Activated CD4-positive, alpha-beta T cell treated with anti-CD3 and anti-CD28 coated beads, Interleukin-2, amount 10 ng/mL, durations not matched to agents 7 days and 5 days (primary cell): ENCODE results near the gene EFHC1. TPM values are rescaled to one million over a fixed set of nuclear protein-coding genes. Genes with fewer than 3 reads are reported as not detected.

Experiments used
- CTCF ChIA-PET: fragments of 350-600 bp; sonication (Branson Sonifier 250); formaldehyde crosslinking; loops from one replicate; lab custom pipeline; 2021; ENCODE audit warnings: antibody characterized with exemption; lab: Charles Lee
- POLR2A ChIA-PET: fragments of 350-600 bp; sonication (Branson Sonifier 250); formaldehyde crosslinking; loops from one replicate; lab custom pipeline; 2021; ENCODE audit warnings: antibody characterized with exemption; lab: Charles Lee
- DNase-seq: peaks from one replicate; pipeline ENCODE4 v3.0.0-alpha.2; 2020
- H3K27ac Mint-ChIP-seq: one replicate; pipeline ENCODE4 v1.8.0; 2021; ENCODE audit warnings: mild to moderate bottlenecking, moderate library complexity, mixed read lengths
- H3K27me3 Mint-ChIP-seq: one replicate; pipeline ENCODE4 v1.8.0; 2021; ENCODE audit warnings: mixed read lengths
- H3K36me3 Mint-ChIP-seq: one replicate; pipeline ENCODE4 v1.8.0; 2021; ENCODE audit warnings: low read depth, mixed read lengths
- H3K4me1 Mint-ChIP-seq: one replicate; pipeline ENCODE4 v1.8.0; 2021; ENCODE audit warnings: mixed read lengths
- H3K4me3 Mint-ChIP-seq: one replicate; pipeline ENCODE4 v1.8.0; 2021; ENCODE audit warnings: mild to moderate bottlenecking, moderate library complexity, mixed read lengths
- H3K9me3 Mint-ChIP-seq: one replicate; pipeline ENCODE4 v1.8.0; 2021; ENCODE audit warnings: mixed read lengths
- total RNA-seq, 2 experiments: library from RNA; stranded (reverse); gene quantifications; one replicate each; pipeline ENCODE4 v1.2.3, GENCODE V29; 2021

The EFHC1 gene
- total RNA-seq, 2 experiments from 2014 or later, result 2.3 to 3.6 TPM

DNA sequence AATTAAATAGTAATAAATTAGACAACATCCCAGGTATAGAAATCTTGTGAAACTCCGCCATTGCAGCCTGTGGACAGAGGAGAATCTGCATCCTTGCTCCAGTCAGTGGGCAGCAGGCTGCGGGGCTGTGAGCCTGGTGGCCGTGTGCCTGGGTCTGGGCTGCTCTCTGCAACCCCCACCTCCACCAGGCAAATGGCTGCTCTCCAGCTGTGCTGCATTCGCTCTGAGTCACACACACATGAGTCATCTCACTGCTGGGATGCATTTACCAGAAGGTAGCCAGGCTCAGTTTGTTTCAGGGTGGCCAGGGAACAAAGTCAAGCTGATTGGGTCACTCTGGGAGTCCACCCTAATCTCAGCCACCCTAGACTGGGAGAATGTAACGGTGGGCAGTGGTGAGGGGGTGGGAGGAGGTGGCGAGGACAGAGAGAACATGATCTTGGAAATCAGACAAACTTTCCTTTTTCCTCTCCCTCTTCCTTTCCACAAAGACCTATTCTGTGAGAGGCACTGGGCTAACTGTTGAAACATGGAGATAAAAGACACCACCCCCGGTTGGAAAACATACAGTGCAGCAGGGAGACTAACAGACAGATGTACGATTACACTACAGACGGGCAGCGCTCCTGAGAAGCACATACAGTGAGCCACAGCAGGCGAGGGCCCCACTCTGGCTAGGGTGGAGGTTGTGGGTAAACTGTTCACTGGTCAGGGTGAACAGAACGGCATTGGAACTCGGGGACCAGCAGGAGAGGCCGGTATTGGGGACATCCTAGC, 97.5 kb downstream of the EFHC1 start:
- H3K9me3 Mint-ChIP-seq, result no peaks in the 10 kb centered on the region
- ChIA-PET CTCF (interaction anchor here (1.5 kb wide), 1 partner anchor 9 kb away, joined by 3 read pairs; no protein-coding TSS in a partner anchor), POLR2A (no interaction called here)
- peaks cover 12% of the 10 kb centered on the region for H3K4me1 Mint-ChIP-seq
- no peak overlapping the region for H3K27ac Mint-ChIP-seq
- H3K36me3 Mint-ChIP-seq, result peaks cover 11% of the 10 kb centered on the region
- H3K4me3 Mint-ChIP-seq, result no peak overlapping the region
- no peaks in the 10 kb centered on the region for H3K27me3 Mint-ChIP-seq
- DNase-seq, result no peak

DNA sequence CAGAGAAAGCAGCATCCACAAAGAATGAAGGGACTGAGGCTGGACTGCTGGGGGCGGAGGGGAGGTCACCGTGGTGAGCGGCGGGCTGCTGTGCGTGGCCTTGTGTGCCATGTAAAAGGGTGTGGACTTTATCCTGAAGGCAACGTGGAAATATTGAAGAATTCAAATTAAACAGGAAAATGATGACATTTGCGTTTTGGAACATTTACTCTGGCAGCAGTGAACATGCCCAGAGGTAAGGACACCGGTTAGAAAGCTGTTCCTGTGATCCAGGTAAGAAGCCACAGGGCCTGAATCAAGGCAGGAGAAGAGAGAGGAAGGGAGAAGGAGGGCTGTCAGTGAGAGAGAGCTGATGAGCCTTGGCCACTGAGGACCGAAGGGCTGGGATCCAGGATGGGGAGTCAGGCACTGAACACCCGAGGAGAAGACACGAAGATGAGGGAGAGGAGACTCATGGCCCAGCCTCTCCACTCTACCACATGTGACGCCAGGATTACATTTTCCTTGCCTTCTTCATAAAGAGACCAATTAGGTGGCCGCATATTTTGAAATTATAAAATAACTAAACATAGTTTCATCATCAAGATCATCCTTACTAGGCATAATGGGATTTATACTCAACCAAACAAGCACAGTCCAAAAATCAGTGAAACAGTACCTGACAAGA, 98.3 kb downstream of the EFHC1 start:
- Mint-ChIP-seq H3K36me3 (peaks cover 11% of the 10 kb centered on the region), H3K27me3 (no peaks in the 10 kb centered on the region), H3K9me3 (no peaks in the 10 kb centered on the region), H3K4me3 (no peak overlapping the region), H3K27ac (no peak overlapping the region), H3K4me1 (peaks cover 12% of the 10 kb centered on the region)
- CTCF ChIA-PET, result no interaction called here
- no peak for DNase-seq
- POLR2A ChIA-PET, result no interaction called here

DNA sequence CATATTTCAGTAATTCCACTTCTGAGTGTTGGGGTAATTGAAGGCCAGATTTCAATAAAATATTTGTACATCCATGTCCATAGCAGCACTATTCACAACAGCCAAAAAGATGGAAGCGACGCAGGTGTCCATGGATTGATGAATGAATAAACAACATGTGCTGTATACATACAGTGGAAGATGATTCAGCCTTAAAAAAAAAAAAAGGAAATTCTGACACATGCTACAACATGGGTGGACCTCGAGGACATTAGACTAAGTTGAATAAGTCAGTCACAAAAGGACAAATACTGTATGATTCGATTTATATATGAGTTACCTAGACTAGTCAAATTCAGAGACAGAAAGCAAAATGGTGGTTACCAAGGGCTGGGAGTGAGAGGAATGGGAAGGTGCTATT, 99.5 kb downstream of the EFHC1 start:
- Mint-ChIP-seq H3K9me3 (no peaks in the 10 kb centered on the region), H3K27ac (no peak overlapping the region), H3K4me3 (no peak overlapping the region), H3K36me3 (peaks cover 7% of the 10 kb centered on the region), H3K27me3 (no peaks in the 10 kb centered on the region), H3K4me1 (peaks cover 12% of the 10 kb centered on the region)
- DNase-seq, result no peak
- CTCF ChIA-PET, result no interaction called here
- POLR2A ChIA-PET, result no interaction called here

GRCh38 chr6:52522151-52522626, 102.0 kb downstream of the EFHC1 start:
- peaks cover 4% of the 10 kb centered on the region for H3K4me1 Mint-ChIP-seq
- H3K9me3 Mint-ChIP-seq, result no peaks in the 10 kb centered on the region
- H3K4me3 Mint-ChIP-seq, result no peak overlapping the region
- ChIA-PET CTCF (no interaction called here), POLR2A (no interaction called here)
- peaks cover 2% of the 10 kb centered on the region for H3K36me3 Mint-ChIP-seq
- H3K27ac Mint-ChIP-seq, result no peak overlapping the region
- no peak for DNase-seq
- no peaks in the 10 kb centered on the region for H3K27me3 Mint-ChIP-seq

DNA sequence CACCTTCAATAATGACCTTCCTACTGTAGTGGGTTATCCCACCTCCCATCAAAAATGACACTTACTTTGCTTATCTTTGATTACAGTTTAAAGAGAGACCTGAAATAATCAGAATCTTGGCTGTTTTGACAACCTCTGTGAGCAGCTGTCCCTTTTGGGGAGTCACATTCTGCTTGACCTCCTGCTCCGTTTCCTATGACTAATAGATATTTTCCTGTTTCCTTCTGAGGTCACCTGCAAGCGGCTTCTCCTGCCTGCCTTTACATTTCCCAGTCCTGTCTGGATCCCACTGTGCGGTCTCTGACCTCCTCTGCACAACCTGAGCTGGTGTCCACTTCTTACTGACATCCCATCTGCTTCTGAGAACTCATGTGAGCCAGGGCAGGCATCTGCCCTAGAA, 102.5 kb downstream of the EFHC1 start:
- Mint-ChIP-seq H3K27ac (no peak overlapping the region), H3K4me1 (peaks cover 3% of the 10 kb centered on the region), H3K36me3 (peaks cover 2% of the 10 kb centered on the region), H3K9me3 (no peaks in the 10 kb centered on the region), H3K4me3 (no peak overlapping the region), H3K27me3 (no peaks in the 10 kb centered on the region)
- CTCF ChIA-PET, result no interaction called here
- no peak for DNase-seq
- POLR2A ChIA-PET, result no interaction called here

- Mint-ChIP-seq H3K36me3 (peaks cover 2% of the 10 kb centered on the region), H3K9me3 (no peaks in the 10 kb centered on the region), H3K4me1 (no peaks in the 10 kb centered on the region), H3K27ac (no peak overlapping the region), H3K4me3 (no peak overlapping the region), H3K27me3 (no peaks in the 10 kb centered on the region)
- POLR2A ChIA-PET, result no interaction called here
- CTCF ChIA-PET, result interaction anchor here (1.1 to 2.4 kb wide), 2 partner anchors 10 to 12 kb away, joined by 4 to 11 read pairs; no protein-coding TSS in a partner anchor
- no peak for DNase-seq
These were observed 103.4 kb downstream of the EFHC1 start for GRCh38 chr6:52523378-52524142.

DNA sequence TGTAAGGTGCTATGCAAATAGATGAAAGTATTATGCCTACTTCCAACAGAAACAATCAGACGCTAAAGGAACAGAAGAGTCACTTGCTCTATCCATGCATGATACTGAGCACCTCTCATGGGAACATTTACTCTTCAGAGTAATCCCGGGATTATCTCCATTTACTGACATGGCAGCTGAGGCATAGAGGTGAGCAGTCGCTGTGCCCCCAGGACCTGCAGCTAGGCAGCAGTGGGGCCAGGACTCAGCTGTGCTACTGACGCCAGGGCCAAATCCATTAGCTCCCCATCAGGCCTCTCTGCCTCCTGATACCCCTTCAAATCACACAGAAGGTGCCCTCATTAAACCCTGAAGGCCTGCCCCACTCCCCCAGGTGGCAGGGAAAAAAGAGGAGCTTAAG, 104.8 kb downstream of the EFHC1 start:
- Mint-ChIP-seq H3K4me3 (no peak overlapping the region), H3K27ac (no peak overlapping the region), H3K36me3 (no peaks in the 10 kb centered on the region), H3K9me3 (no peaks in the 10 kb centered on the region), H3K4me1 (no peaks in the 10 kb centered on the region), H3K27me3 (no peaks in the 10 kb centered on the region)
- POLR2A ChIA-PET, result no interaction called here
- DNase-seq, result no peak
- CTCF ChIA-PET, result interaction anchor here (2.4 kb wide), 1 partner anchor 11 kb away, joined by 11 read pairs; no protein-coding TSS in a partner anchor

- H3K4me3 Mint-ChIP-seq, result no peak overlapping the region
- POLR2A ChIA-PET, result no interaction called here
These were observed 106.5 kb downstream of the EFHC1 start for GRCh38 chr6:52526634-52527033.

GRCh38 chr6:52527436-52527835, 107.3 kb downstream of the EFHC1 start:
- no peak overlapping the region for H3K27ac Mint-ChIP-seq
- H3K4me3 Mint-ChIP-seq, result no peak overlapping the region
- no peaks in the 10 kb centered on the region for H3K4me1 Mint-ChIP-seq
- no peaks in the 10 kb centered on the region for H3K36me3 Mint-ChIP-seq
- H3K27me3 Mint-ChIP-seq, result no peaks in the 10 kb centered on the region
- CTCF ChIA-PET, result interaction anchor here (0.5 to 1.0 kb wide), 2 partner anchors 10 to 34 kb away, joined by 3 read pairs; no protein-coding TSS in a partner anchor
- no peak for DNase-seq
- POLR2A ChIA-PET, result no interaction called here
- no peaks in the 10 kb centered on the region for H3K9me3 Mint-ChIP-seq

More at GRCh38 chr6:52526634-52527033, 106.5 kb downstream of the EFHC1 start:
- H3K27ac Mint-ChIP-seq, result no peak overlapping the region
- no peak for DNase-seq
- CTCF ChIA-PET, result interaction anchor here (0.7 to 1.4 kb wide), 3 partner anchors 9 to 61 kb away, joined by 3 read pairs; no protein-coding TSS in a partner anchor
- no peaks in the 10 kb centered on the region for H3K9me3 Mint-ChIP-seq
- H3K36me3 Mint-ChIP-seq, result no peaks in the 10 kb centered on the region
- no peaks in the 10 kb centered on the region for H3K4me1 Mint-ChIP-seq
- H3K27me3 Mint-ChIP-seq, result no peaks in the 10 kb centered on the region

DNA sequence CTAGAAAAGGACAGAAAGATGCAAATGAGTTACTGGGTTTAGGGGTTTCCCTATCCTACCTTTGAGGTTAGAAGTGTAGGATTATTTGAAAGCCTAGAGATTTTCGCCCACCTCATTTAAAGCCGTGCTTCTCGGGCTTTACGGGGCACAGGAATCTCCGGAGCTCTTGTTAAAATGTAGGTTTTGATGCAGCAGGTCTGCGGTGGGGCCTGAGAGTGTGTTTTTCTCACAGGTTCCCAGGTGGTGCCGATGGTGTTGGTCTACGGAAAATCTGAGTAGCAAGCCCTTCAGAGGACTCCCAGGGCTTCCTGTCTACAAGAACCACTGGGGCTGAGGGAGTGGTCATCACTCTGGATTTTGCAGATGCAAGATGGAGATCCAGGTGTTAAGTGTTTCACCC, 109.2 kb downstream of the EFHC1 start:
- no peak overlapping the region for H3K27ac Mint-ChIP-seq
- no peak overlapping the region for H3K4me3 Mint-ChIP-seq
- CTCF ChIA-PET, result no interaction called here
- H3K36me3 Mint-ChIP-seq, result peaks cover 2% of the 10 kb centered on the region
- POLR2A ChIA-PET, result no interaction called here
- H3K27me3 Mint-ChIP-seq, result no peaks in the 10 kb centered on the region
- peaks cover 3% of the 10 kb centered on the region for H3K4me1 Mint-ChIP-seq
- H3K9me3 Mint-ChIP-seq, result no peaks in the 10 kb centered on the region
- no peak for DNase-seq

DNA sequence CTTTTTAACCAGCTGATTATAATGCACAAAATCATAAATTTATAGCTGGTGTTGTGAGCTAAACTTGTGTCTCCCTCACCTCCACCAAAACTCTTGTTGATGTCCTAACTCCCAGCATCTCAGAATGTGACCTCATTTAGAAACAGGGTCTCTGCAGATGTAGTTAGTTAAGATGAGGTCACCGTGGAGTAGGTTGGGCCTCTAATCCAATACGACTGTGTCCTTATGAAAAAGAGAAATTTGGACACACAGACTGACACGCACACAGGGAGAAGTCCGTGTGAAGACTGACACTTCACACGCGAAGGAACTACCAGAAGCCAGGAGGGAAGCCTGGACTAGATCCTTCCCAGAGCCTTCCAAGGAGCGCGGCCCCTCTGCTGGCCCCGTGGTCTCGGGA, 110.2 kb downstream of the EFHC1 start:
- DNase-seq, result no peak
- Mint-ChIP-seq H3K27ac (no peak overlapping the region), H3K4me3 (no peak overlapping the region), H3K36me3 (peaks cover 4% of the 10 kb centered on the region), H3K4me1 (peaks cover 13% of the 10 kb centered on the region), H3K9me3 (no peaks in the 10 kb centered on the region), H3K27me3 (no peaks in the 10 kb centered on the region)
- CTCF ChIA-PET, result interaction anchor here (0.9 kb wide), 1 partner anchor 22 kb away, joined by 3 read pairs; no protein-coding TSS in a partner anchor
- POLR2A ChIA-PET, result no interaction called here

GRCh38 chr6:52531396-52531795, 111.3 kb downstream of the EFHC1 start:
- POLR2A ChIA-PET, result no interaction called here
- Mint-ChIP-seq H3K4me1 (peaks cover 24% of the 10 kb centered on the region), H3K27ac (no peak overlapping the region), H3K27me3 (no peaks in the 10 kb centered on the region), H3K4me3 (no peak overlapping the region), H3K36me3 (peaks cover 4% of the 10 kb centered on the region), H3K9me3 (no peaks in the 10 kb centered on the region)
- DNase-seq, result no peak
- CTCF ChIA-PET, result interaction anchor here (0.6 to 0.9 kb wide), 2 partner anchors 36 to 106 kb away, joined by 3 read pairs; no protein-coding TSS in a partner anchor
